Calu3 (cell line): ENCODE data around the gene TMEM131L. TPM values are rescaled to one million over a fixed set of nuclear protein-coding genes. Genes with fewer than 3 reads are reported as not detected.

Source experiments
- BruUV-seq: library from RNA; stranded (reverse); fragments of 400-500 nt; replicated peaks from 2 replicates; lab custom pipeline; 2021; lab: Mats Ljungman, UMichigan
- CTCF ChIA-PET: fragments of 300-600 bp; sonication (Branson Sonifier 250); formaldehyde crosslinking; loops from one replicate; lab custom pipeline; 2022; ENCODE audit warnings: antibody characterized with exemption; lab: Charles Lee
- DNase-seq: peaks from one replicate; pipeline ENCODE4 v3.0.0; 2022
- H3K27ac Mint-ChIP-seq: one replicate; pipeline ENCODE4 v1.8.0; 2022; ENCODE audit warnings: mixed read lengths; ENCODE audit not compliant: unreplicated experiment
- H3K27me3 Mint-ChIP-seq: one replicate; pipeline ENCODE4 v1.8.0; 2022; ENCODE audit warnings: mixed read lengths; ENCODE audit not compliant: unreplicated experiment
- H3K36me3 Mint-ChIP-seq: one replicate; pipeline ENCODE4 v1.8.0; 2022; ENCODE audit warnings: mild to moderate bottlenecking, moderate library complexity, mixed read lengths; ENCODE audit not compliant: insufficient read depth, unreplicated experiment
- H3K4me1 Mint-ChIP-seq: one replicate; pipeline ENCODE4 v1.8.0; 2022; ENCODE audit warnings: mild to moderate bottlenecking, low read depth, mixed read lengths; ENCODE audit not compliant: unreplicated experiment
- H3K4me3 Mint-ChIP-seq: one replicate; pipeline ENCODE4 v1.8.0; 2022; ENCODE audit warnings: mild to moderate bottlenecking, low read depth, moderate library complexity, mixed read lengths; ENCODE audit not compliant: unreplicated experiment
- H3K9me3 Mint-ChIP-seq: one replicate; pipeline ENCODE4 v1.8.0; 2022; ENCODE audit warnings: low read depth, mixed read lengths; ENCODE audit not compliant: unreplicated experiment
- CTCF ChIP-seq: fragments of 200-600 bp; IDR thresholded peaks from one replicate; pipeline ENCODE4 v1.8.0; 2022; ENCODE audit warnings: antibody characterized with exemption; ENCODE audit not compliant: unreplicated experiment
- intact Hi-C: fragments of 100-400 bp; cut with micrococcal nuclease; formaldehyde crosslinking; loops from one replicate; pipeline ENCODE4 v1.10.0; 2022; ENCODE audit not compliant: unreplicated experiment
- total RNA-seq: library from RNA; stranded (reverse); gene quantifications from 2 replicates; pipeline ENCODE4 v1.2.3, GENCODE V29; 2022

Gene TMEM131L
- total RNA-seq, 1 experiment from 2014 or later, result 9.4 TPM

- CTCF ChIA-PET, result no interaction called here
- DNase-seq, result no peak
- BruUV-seq, result no TSS peak
- Mint-ChIP-seq H3K27me3 (no peaks in the 10 kb centered on the region), H3K27ac (no peak overlapping the region), H3K9me3 (no peaks in the 10 kb centered on the region), H3K36me3 (no peaks in the 10 kb centered on the region), H3K4me1 (no peaks in the 10 kb centered on the region), H3K4me3 (no peak overlapping the region)
- intact Hi-C loops, result no loop called here
- no peak for TF ChIP-seq CTCF
Measured at GRCh38 chr4:153592064-153592463, 125.9 kb downstream of the TMEM131L start.

- intact Hi-C loops, result no loop called here
- CTCF ChIA-PET, result no interaction called here
Measured at GRCh38 chr4:153593161-153593560, 127.0 kb downstream of the TMEM131L start.

GRCh38 chr4:153594210-153594609 lies 128.1 kb downstream of the TMEM131L start:
- intact Hi-C loops, result no loop called here
- H3K36me3 Mint-ChIP-seq, result no peaks in the 10 kb centered on the region
- BruUV-seq, result no TSS peak
- no peaks in the 10 kb centered on the region for H3K4me1 Mint-ChIP-seq
- no peaks in the 10 kb centered on the region for H3K9me3 Mint-ChIP-seq
- TF ChIP-seq CTCF, result no peak
- CTCF ChIA-PET, result no interaction called here
- H3K4me3 Mint-ChIP-seq, result no peak overlapping the region
- no peaks in the 10 kb centered on the region for H3K27me3 Mint-ChIP-seq
- no peak for DNase-seq
- no peak overlapping the region for H3K27ac Mint-ChIP-seq

More at GRCh38 chr4:153593161-153593560, 127.0 kb downstream of the TMEM131L start:
- Mint-ChIP-seq H3K4me3 (no peak overlapping the region), H3K27me3 (no peaks in the 10 kb centered on the region), H3K9me3 (no peaks in the 10 kb centered on the region), H3K36me3 (no peaks in the 10 kb centered on the region), H3K27ac (no peak overlapping the region), H3K4me1 (no peaks in the 10 kb centered on the region)
- TF ChIP-seq CTCF, result no peak
- no TSS peak for BruUV-seq
- no peak for DNase-seq

GRCh38 chr4:153595894-153596601 lies 129.9 kb downstream of the TMEM131L start:
- Mint-ChIP-seq H3K9me3 (no peaks in the 10 kb centered on the region), H3K27ac (no peak overlapping the region), H3K4me3 (no peak overlapping the region), H3K4me1 (no peaks in the 10 kb centered on the region), H3K36me3 (no peaks in the 10 kb centered on the region), H3K27me3 (no peaks in the 10 kb centered on the region)
- no peak for DNase-seq
- no peak for TF ChIP-seq CTCF
- no TSS peak for BruUV-seq
- CTCF ChIA-PET, result interaction anchor here (1.0 kb wide), 1 partner anchor 154 kb away, joined by 4 read pairs; no protein-coding TSS in a partner anchor
- intact Hi-C loops, result no loop called here
